Progenitor cell of endocrine pancreas (in vitro differentiated cells): ENCODE measurements around the gene SCFD2. TPM values are rescaled to one million over a fixed set of nuclear protein-coding genes. Genes with fewer than 3 reads are reported as not detected.
A peak's percentile ranks its signal among the peaks of the same experiment; 100 is the strongest.

Source experiments
- DNase-seq: peaks from one replicate; pipeline ENCODE4 v3.0.0; 2021; ENCODE audit warnings: low spot score; ENCODE audit not compliant: unreplicated experiment
- H3K27ac Mint-ChIP-seq: 2 replicates; pipeline ENCODE4 v1.8.0; 2021; ENCODE audit warnings: mild to moderate bottlenecking, moderate library complexity, mixed read lengths
- H3K27me3 Mint-ChIP-seq: 2 replicates; pipeline ENCODE4 v1.8.0; 2021; ENCODE audit warnings: mixed read lengths
- H3K36me3 Mint-ChIP-seq: 2 replicates; pipeline ENCODE4 v1.8.0; 2022; ENCODE audit warnings: mixed read lengths; ENCODE audit not compliant: insufficient read depth
- H3K4me1 Mint-ChIP-seq: 2 replicates; pipeline ENCODE4 v1.8.0; 2021; ENCODE audit warnings: low read depth, mixed read lengths
- H3K4me3 Mint-ChIP-seq: 2 replicates; pipeline ENCODE4 v1.8.0; 2021; ENCODE audit warnings: low read depth, mild to moderate bottlenecking, moderate library complexity, mixed read lengths
- H3K9me3 Mint-ChIP-seq: 2 replicates; pipeline ENCODE4 v1.8.0; 2021; ENCODE audit warnings: low read depth, mixed read lengths
- total RNA-seq: library from RNA; stranded (reverse); gene quantifications from 2 replicates; pipeline ENCODE4 v1.2.1, GENCODE V29; 2021
- TF ChIP-seq, protein P1 (sequence below): fragments of 200-600 bp; sonication (generic); IDR thresholded peaks from one replicate; pipeline ENCODE4 v1.5.0; 2021; ENCODE audit warnings: antibody characterized with exemption, mild to moderate bottlenecking; ENCODE audit not compliant: unreplicated experiment

The SCFD2 gene
- total RNA-seq, 1 donor from 2014 or later = 12.5 TPM

- Mint-ChIP-seq H3K27ac (no peak overlapping the region), H3K4me3 (no peak overlapping the region), H3K9me3 (no peaks in the 10 kb centered on the region), H3K36me3 (peaks cover 24% of the 10 kb centered on the region), H3K27me3 (peaks cover 14% of the 10 kb centered on the region), H3K4me1 (peaks cover 27% of the 10 kb centered on the region)
- TF ChIP-seq, protein P1, sequence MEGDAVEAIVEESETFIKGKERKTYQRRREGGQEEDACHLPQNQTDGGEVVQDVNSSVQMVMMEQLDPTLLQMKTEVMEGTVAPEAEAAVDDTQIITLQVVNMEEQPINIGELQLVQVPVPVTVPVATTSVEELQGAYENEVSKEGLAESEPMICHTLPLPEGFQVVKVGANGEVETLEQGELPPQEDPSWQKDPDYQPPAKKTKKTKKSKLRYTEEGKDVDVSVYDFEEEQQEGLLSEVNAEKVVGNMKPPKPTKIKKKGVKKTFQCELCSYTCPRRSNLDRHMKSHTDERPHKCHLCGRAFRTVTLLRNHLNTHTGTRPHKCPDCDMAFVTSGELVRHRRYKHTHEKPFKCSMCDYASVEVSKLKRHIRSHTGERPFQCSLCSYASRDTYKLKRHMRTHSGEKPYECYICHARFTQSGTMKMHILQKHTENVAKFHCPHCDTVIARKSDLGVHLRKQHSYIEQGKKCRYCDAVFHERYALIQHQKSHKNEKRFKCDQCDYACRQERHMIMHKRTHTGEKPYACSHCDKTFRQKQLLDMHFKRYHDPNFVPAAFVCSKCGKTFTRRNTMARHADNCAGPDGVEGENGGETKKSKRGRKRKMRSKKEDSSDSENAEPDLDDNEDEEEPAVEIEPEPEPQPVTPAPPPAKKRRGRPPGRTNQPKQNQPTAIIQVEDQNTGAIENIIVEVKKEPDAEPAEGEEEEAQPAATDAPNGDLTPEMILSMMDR = no peak
- DNase-seq = no peak
These were observed 500.6 kb downstream of the SCFD2 start for GRCh38 chr4:52865300-52865699.

- peaks cover 19% of the 10 kb centered on the region for H3K27me3 Mint-ChIP-seq
- peaks cover 24% of the 10 kb centered on the region for H3K36me3 Mint-ChIP-seq
- peaks cover 24% of the 10 kb centered on the region for H3K4me1 Mint-ChIP-seq
- H3K4me3 Mint-ChIP-seq = no peak overlapping the region
- TF ChIP-seq, protein P1 = no peak
- no peak for DNase-seq
- H3K27ac Mint-ChIP-seq = no peak overlapping the region
- H3K9me3 Mint-ChIP-seq = no peaks in the 10 kb centered on the region
These were observed 501.1 kb downstream of the SCFD2 start for GRCh38 chr4:52864793-52865192.

- TF ChIP-seq, protein P1 = no peak
- peak overlapping the region; percentile 83 for H3K4me3 Mint-ChIP-seq
- peaks cover under 1% of the 10 kb centered on the region for H3K9me3 Mint-ChIP-seq
- H3K36me3 Mint-ChIP-seq = peaks cover 24% of the 10 kb centered on the region
- DNase-seq = no peak
- peak overlapping the region; percentile 85 for H3K27ac Mint-ChIP-seq
- peaks cover 24% of the 10 kb centered on the region for H3K4me1 Mint-ChIP-seq
- peaks cover 22% of the 10 kb centered on the region for H3K27me3 Mint-ChIP-seq
These were observed 502.5 kb downstream of the SCFD2 start for GRCh38 chr4:52863324-52863723.

GRCh38 chr4:52862639-52863161 is 503.2 kb downstream of the SCFD2 start:
- peaks cover 7% of the 10 kb centered on the region for H3K9me3 Mint-ChIP-seq
- peaks cover 20% of the 10 kb centered on the region for H3K4me1 Mint-ChIP-seq
- peaks cover 22% of the 10 kb centered on the region for H3K36me3 Mint-ChIP-seq
- peak overlapping the region; percentile 85 for H3K27ac Mint-ChIP-seq
- TF ChIP-seq, protein P1 = no peak
- peaks cover 22% of the 10 kb centered on the region for H3K27me3 Mint-ChIP-seq
- no peak for DNase-seq
- peak overlapping the region; percentile 83 for H3K4me3 Mint-ChIP-seq

- Mint-ChIP-seq H3K4me1 (peaks cover 20% of the 10 kb centered on the region), H3K27me3 (peaks cover 22% of the 10 kb centered on the region), H3K9me3 (peaks cover 13% of the 10 kb centered on the region), H3K36me3 (peaks cover 22% of the 10 kb centered on the region), H3K27ac (peak within 1 kb of the TSS; percentile 85), H3K4me3 (peak within 1 kb of the TSS; percentile 83)
- TF ChIP-seq, protein P1 = peak; percentile 40
- peak; percentile 83 for DNase-seq
These were observed 503.8 kb downstream of the SCFD2 start, which contains the start of gene RASL11B for GRCh38 chr4:52861879-52862616. TSS of gene RASL11B (plus strand) at chr4:52862317. CDS start at chr4:52862508, 191 bp downstream.
